GM19397 (cell line): ENCODE data around the gene DSCAML1.

ENCODE experiments used
- ATAC-seq: cut with Tn5 transposase; IDR thresholded peaks from one replicate; pipeline ENCODE4 v1.9.1; 2021; ENCODE audit warnings: mild to moderate bottlenecking, moderate library complexity; ENCODE audit not compliant: unreplicated experiment

Gene DSCAML1

GRCh38 chr11:117535201-117535849 lies 261.7 kb downstream of the DSCAML1 start:
- ATAC-seq, result no peak

GRCh38 chr11:117532568-117532967 lies 264.4 kb downstream of the DSCAML1 start:
- no peak for ATAC-seq

GRCh38 chr11:117529816-117530215 lies 267.2 kb downstream of the DSCAML1 start:
- no peak for ATAC-seq

- ATAC-seq, result no peak
Observed at GRCh38 chr11:117528097-117528721, 268.8 kb downstream of the DSCAML1 start.

- no peak for ATAC-seq
Observed at GRCh38 chr11:117527271-117527670, 269.7 kb downstream of the DSCAML1 start.

GRCh38 chr11:117525866-117526542 lies 271.0 kb downstream of the DSCAML1 start:
- no peak for ATAC-seq

GRCh38 chr11:117524468-117525183 lies 272.4 kb downstream of the DSCAML1 start:
- ATAC-seq, result no peak

GRCh38 chr11:117523680-117524079 lies 273.3 kb downstream of the DSCAML1 start:
- ATAC-seq, result no peak

GRCh38 chr11:117521974-117522373 lies 275.0 kb downstream of the DSCAML1 start:
- ATAC-seq, result no peak

- no peak for ATAC-seq
Observed at GRCh38 chr11:117520966-117521365, 276.1 kb downstream of the DSCAML1 start.

GRCh38 chr11:117520201-117520600 lies 276.8 kb downstream of the DSCAML1 start:
- no peak for ATAC-seq

- ATAC-seq, result no peak
Observed at GRCh38 chr11:117519590-117519989, 277.4 kb downstream of the DSCAML1 start.

- no peak for ATAC-seq
Observed at GRCh38 chr11:117519170-117519569, 277.8 kb downstream of the DSCAML1 start.

GRCh38 chr11:117518455-117518854 lies 278.6 kb downstream of the DSCAML1 start:
- ATAC-seq, result no peak

GRCh38 chr11:117517097-117517496 lies 279.9 kb downstream of the DSCAML1 start:
- ATAC-seq, result no peak

- ATAC-seq, result no peak
Observed at GRCh38 chr11:117515892-117516787, 280.9 kb downstream of the DSCAML1 start.

- no peak for ATAC-seq
Observed at GRCh38 chr11:117514256-117514655, 282.8 kb downstream of the DSCAML1 start.

- no peak for ATAC-seq
Observed at GRCh38 chr11:117513666-117514065, 283.4 kb downstream of the DSCAML1 start.

- ATAC-seq, result no peak
Observed at GRCh38 chr11:117511931-117512539, 285.0 kb downstream of the DSCAML1 start.

- ATAC-seq, result no peak
Observed at GRCh38 chr11:117511483-117511930, 285.5 kb downstream of the DSCAML1 start.
